Ishikawa (cell line): ENCODE measurements around the gene CPT1B.

Experiments
- RAD21 ChIP-seq: IDR thresholded peaks from 2 replicates; pipeline ENCODE4 v1.6.1; 2012; ENCODE audit warnings: low read depth
- YY1 ChIP-seq: IDR thresholded peaks from 2 replicates; pipeline ENCODE4 v1.6.1; 2012; ENCODE audit warnings: low read depth
- TF ChIP-seq, protein P1 (sequence below): IDR thresholded peaks from 2 replicates; pipeline ENCODE4 v1.6.1; 2012
- TF ChIP-seq, protein P2 (sequence below): IDR thresholded peaks from 2 replicates; pipeline ENCODE4 v1.6.1; 2012; ENCODE audit warnings: low read depth, mild to moderate bottlenecking

DNA sequence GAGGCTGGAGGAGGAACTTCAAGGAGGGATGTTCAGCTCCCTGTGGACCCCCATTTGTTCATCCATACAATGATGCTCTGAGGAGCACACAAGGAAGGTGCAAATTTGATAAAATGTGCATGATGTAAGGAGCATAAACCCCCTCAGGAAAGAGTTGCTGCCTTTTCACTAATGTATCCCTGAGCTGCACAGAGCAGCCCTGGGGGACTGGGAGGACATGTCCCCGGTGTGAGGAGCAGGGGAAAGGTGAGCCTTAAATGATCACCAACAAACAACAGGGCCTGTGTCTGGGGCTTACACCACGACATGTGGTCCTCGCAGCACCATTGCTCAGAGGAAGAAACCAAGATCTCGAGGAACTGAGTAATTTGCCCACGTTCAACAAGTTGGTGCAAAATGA, 18.9 kb upstream of the CPT1B start:
- no peak for TF ChIP-seq YY1
- no peak for TF ChIP-seq RAD21
- TF ChIP-seq, protein P1, sequence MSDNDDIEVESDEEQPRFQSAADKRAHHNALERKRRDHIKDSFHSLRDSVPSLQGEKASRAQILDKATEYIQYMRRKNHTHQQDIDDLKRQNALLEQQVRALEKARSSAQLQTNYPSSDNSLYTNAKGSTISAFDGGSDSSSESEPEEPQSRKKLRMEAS, result no peak
- TF ChIP-seq, protein P2, sequence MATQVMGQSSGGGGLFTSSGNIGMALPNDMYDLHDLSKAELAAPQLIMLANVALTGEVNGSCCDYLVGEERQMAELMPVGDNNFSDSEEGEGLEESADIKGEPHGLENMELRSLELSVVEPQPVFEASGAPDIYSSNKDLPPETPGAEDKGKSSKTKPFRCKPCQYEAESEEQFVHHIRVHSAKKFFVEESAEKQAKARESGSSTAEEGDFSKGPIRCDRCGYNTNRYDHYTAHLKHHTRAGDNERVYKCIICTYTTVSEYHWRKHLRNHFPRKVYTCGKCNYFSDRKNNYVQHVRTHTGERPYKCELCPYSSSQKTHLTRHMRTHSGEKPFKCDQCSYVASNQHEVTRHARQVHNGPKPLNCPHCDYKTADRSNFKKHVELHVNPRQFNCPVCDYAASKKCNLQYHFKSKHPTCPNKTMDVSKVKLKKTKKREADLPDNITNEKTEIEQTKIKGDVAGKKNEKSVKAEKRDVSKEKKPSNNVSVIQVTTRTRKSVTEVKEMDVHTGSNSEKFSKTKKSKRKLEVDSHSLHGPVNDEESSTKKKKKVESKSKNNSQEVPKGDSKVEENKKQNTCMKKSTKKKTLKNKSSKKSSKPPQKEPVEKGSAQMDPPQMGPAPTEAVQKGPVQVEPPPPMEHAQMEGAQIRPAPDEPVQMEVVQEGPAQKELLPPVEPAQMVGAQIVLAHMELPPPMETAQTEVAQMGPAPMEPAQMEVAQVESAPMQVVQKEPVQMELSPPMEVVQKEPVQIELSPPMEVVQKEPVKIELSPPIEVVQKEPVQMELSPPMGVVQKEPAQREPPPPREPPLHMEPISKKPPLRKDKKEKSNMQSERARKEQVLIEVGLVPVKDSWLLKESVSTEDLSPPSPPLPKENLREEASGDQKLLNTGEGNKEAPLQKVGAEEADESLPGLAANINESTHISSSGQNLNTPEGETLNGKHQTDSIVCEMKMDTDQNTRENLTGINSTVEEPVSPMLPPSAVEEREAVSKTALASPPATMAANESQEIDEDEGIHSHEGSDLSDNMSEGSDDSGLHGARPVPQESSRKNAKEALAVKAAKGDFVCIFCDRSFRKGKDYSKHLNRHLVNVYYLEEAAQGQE, result no peak
